Endodermal cell (in vitro differentiated cells): ENCODE results near the gene MIPEP. TPM values are rescaled to one million over a fixed set of nuclear protein-coding genes. Genes with fewer than 3 reads are reported as not detected.
A peak's percentile ranks its signal among the peaks of the same experiment; 100 is the strongest.

Experiments
- DNase-seq: peaks from one replicate; pipeline ENCODE4 v3.0.0-alpha.2; 2017
- H3K27ac ChIP-seq: 2 replicates; pipeline ENCODE4 v1.5.1; 2013; ENCODE audit warnings: mild to moderate bottlenecking, low read depth, low read length, moderate library complexity
- H3K27me3 ChIP-seq: 2 replicates; pipeline ENCODE4 v1.6.1; 2013; ENCODE audit warnings: mild to moderate bottlenecking, low read length, moderate library complexity; ENCODE audit not compliant: insufficient read depth, control insufficient read depth, poor library complexity, severe bottlenecking
- H3K36me3 ChIP-seq: 2 replicates; pipeline ENCODE4 v1.7.0; 2013; ENCODE audit warnings: mild to moderate bottlenecking, low read length, moderate library complexity; ENCODE audit not compliant: control insufficient read depth, insufficient read depth
- H3K4me1 ChIP-seq: one replicate; pipeline ENCODE4 v1.7.0; 2013; ENCODE audit warnings: low read length; ENCODE audit not compliant: control insufficient read depth, insufficient read depth
- H3K4me3 ChIP-seq: 2 replicates; pipeline ENCODE4 v1.5.1; 2013; ENCODE audit warnings: mild to moderate bottlenecking, low read length, moderate library complexity
- H3K9ac ChIP-seq: 2 replicates; pipeline ENCODE4 v1.6.1; 2013; ENCODE audit warnings: mild to moderate bottlenecking, low read length, moderate library complexity; ENCODE audit not compliant: poor library complexity, severe bottlenecking; ENCODE audit errors: extremely low read depth
- H3K9me3 ChIP-seq: 2 replicates; pipeline ENCODE4 v1.6.1; 2013; ENCODE audit warnings: mild to moderate bottlenecking, low read length, moderate library complexity; ENCODE audit not compliant: control insufficient read depth
- H3K27ac Mint-ChIP-seq: 2 replicates; pipeline ENCODE4 v1.8.0; 2020; ENCODE audit warnings: mixed read lengths
- H3K27me3 Mint-ChIP-seq: 2 replicates; pipeline ENCODE4 v1.8.0; 2021; ENCODE audit warnings: mild to moderate bottlenecking, mixed read lengths; ENCODE audit not compliant: insufficient read depth
- H3K36me3 Mint-ChIP-seq: 2 replicates; pipeline ENCODE4 v1.8.0; 2020; ENCODE audit warnings: low read depth, mixed read lengths
- H3K4me1 Mint-ChIP-seq: 2 replicates; pipeline ENCODE4 v1.8.0; 2020; ENCODE audit warnings: mixed read lengths
- H3K4me3 Mint-ChIP-seq: 2 replicates; pipeline ENCODE4 v1.8.0; 2020; ENCODE audit warnings: mild to moderate bottlenecking, moderate library complexity, mixed read lengths
- H3K9me3 Mint-ChIP-seq: 2 replicates; pipeline ENCODE4 v1.8.0; 2020; ENCODE audit warnings: mild to moderate bottlenecking, mixed read lengths
- CTCF ChIP-seq: fragments of 200-600 bp; sonication (generic); conservative IDR thresholded peaks from 2 replicates; pipeline ENCODE4 v1.5.0; 2021; ENCODE audit warnings: antibody characterized with exemption, mild to moderate bottlenecking
- WGBS, 2 experiments: methylation state at CpG; one replicate each; pipeline versions ENCODE4 v1.1.5 to v1.1.7; 2013; ENCODE audit warnings: missing lambda C conversion rate in 2 of 2, mixed read lengths in 1 of 2; ENCODE audit not compliant: insufficient coverage in 1 of 2, insufficient read length in 1 of 2; 5-methylcytosine and 5-hydroxymethylcytosine counted together
- total RNA-seq, 2 donors: library from RNA; stranded (reverse); fragmentation: NEBNext Ultra II Directional in 1 of 2; extraction: Animal tissue kit (Norgen Biotek cat#: 25700) in 1 of 2; gene quantifications; 2 replicates in 1 of 2; 3 replicates in 1 of 2; pipeline ENCODE4 v1.2.1, GENCODE V29; 2021

Gene MIPEP
- total RNA-seq, 2 donors from 2014 or later: 23.1 to 23.9 TPM

- Mint-ChIP-seq H3K9me3 (no peaks in the 10 kb centered on the region), H3K27me3 (peaks cover 61% of the 10 kb centered on the region), H3K27ac (no peak overlapping the region), H3K36me3 (no peaks in the 10 kb centered on the region), H3K4me1 (peaks cover 9% of the 10 kb centered on the region), H3K4me3 (no peak overlapping the region)
- Histone ChIP-seq H3K36me3 (no peaks in the 10 kb centered on the region), H3K9ac (no peak overlapping the region), H3K9me3 (no peaks in the 10 kb centered on the region), H3K27me3 (peaks cover 48% of the 10 kb centered on the region), H3K27ac (no peak overlapping the region), H3K4me3 (no peak overlapping the region), H3K4me1 (no peaks in the 10 kb centered on the region)
- DNase-seq: peak; percentile 61
- WGBS, 2 experiments: 47 to 75% methylated on average over 4 to 5 of the region's 5 CpGs
- no peak for TF ChIP-seq CTCF
Observed at GRCh38 chr13:23696610-23697009, 192.6 kb downstream of the MIPEP start.

GRCh38 chr13:23695711-23696464, 193.3 kb downstream of the MIPEP start:
- peak; percentile 69 for DNase-seq
- Histone ChIP-seq H3K27me3 (peaks cover 41% of the 10 kb centered on the region), H3K4me3 (no peak overlapping the region), H3K9ac (no peak overlapping the region), H3K27ac (no peak overlapping the region), H3K9me3 (no peaks in the 10 kb centered on the region), H3K36me3 (no peaks in the 10 kb centered on the region), H3K4me1 (no peaks in the 10 kb centered on the region)
- Mint-ChIP-seq H3K36me3 (no peaks in the 10 kb centered on the region), H3K27me3 (peaks cover 54% of the 10 kb centered on the region), H3K4me3 (peak overlapping the region; percentile 23), H3K27ac (no peak overlapping the region), H3K9me3 (no peaks in the 10 kb centered on the region), H3K4me1 (peaks cover 8% of the 10 kb centered on the region)
- TF ChIP-seq CTCF: no peak
- WGBS, 2 experiments: 92 to 94% methylated on average over 25 to 46 of the region's 46 CpGs

GRCh38 chr13:23695196-23695595, 194.0 kb downstream of the MIPEP start:
- H3K9me3 Mint-ChIP-seq: no peaks in the 10 kb centered on the region
- no peak for DNase-seq
- peaks cover 48% of the 10 kb centered on the region for H3K27me3 Mint-ChIP-seq
- Histone ChIP-seq H3K27me3 (peaks cover 35% of the 10 kb centered on the region), H3K27ac (no peak overlapping the region), H3K4me1 (no peaks in the 10 kb centered on the region), H3K36me3 (no peaks in the 10 kb centered on the region), H3K9ac (no peak overlapping the region), H3K9me3 (no peaks in the 10 kb centered on the region), H3K4me3 (no peak overlapping the region)
- peak overlapping the region; percentile 23 for H3K4me3 Mint-ChIP-seq
- TF ChIP-seq CTCF: no peak
- no peaks in the 10 kb centered on the region for H3K36me3 Mint-ChIP-seq
- peaks cover 8% of the 10 kb centered on the region for H3K4me1 Mint-ChIP-seq
- no peak overlapping the region for H3K27ac Mint-ChIP-seq
- WGBS, 2 experiments: 89 to 94% methylated on average over 15 to 28 of the region's 28 CpGs
